ENCODE data around the gene HDDC2. TPM values are rescaled to one million over a fixed set of nuclear protein-coding genes. Genes with fewer than 3 reads are reported as not detected.

Gene HDDC2
- total RNA-seq, 2 donors from 2014 or later, result 51.5 to 74.4 TPM

DNA sequence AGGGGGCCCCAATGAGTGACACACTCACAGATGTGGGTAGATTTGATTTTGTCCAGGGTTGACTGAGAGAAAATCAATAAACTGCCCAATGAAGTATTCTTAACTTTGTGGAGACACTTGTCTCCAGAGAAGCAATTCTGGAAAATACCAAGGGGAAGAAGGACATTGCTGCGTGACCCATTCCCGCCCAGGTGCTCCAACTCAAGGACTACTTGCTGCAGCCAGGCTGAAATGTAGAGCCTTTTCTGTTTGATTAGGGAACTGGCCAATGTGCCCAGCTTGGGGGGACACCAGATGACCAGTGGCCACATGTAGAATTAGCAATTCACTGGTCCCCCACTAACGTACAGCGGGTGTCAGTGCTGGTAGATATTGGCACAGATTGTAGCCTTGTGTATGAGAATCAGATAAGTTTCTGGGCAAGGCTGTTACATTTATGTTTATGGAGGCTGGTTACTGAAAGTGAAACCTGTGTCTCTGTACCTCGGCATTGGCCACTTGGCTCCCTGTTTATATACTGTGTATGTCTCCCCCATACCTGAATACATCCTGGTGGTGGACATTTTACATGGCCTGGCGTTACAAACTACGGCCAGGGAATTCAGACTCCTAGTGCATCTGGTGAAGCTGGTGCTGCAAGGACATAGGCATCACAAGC is 32.3 kb downstream of the HDDC2 start:
- Mint-ChIP-seq H3K4me1 (no peaks in the 10 kb centered on the region), H3K27me3 (no peaks in the 10 kb centered on the region)
- no peak for ATAC-seq (replicated peaks)

DNA sequence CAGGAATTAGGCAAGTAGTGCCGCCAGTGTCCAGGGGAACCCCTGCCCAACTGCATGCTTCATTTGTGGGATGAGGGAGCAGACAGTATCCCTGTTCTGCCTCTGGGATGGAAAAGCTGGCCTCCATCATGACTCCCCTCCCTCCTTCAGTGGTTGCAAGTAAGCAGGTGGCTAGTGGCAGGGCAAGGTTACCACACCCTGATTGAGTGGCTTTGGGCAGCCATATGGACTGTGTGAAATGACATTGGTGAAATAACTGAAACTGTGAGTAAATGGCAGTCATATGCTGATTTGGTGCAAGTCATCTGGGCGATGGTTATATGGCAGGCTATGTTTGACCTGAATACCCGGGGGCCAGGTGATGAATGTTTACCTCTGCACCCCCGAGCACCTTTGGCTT is 33.0 kb downstream of the HDDC2 start:
- peak; percentile 21 for ATAC-seq (replicated peaks)
- Mint-ChIP-seq H3K27me3 (no peaks in the 10 kb centered on the region), H3K9me3 (no peaks in the 10 kb centered on the region), H3K36me3 (ENCODE audit: low read depth) (peaks cover 11% of the 10 kb centered on the region), H3K27ac (no peak overlapping the region), H3K4me3 (no peak overlapping the region), H3K4me1 (no peaks in the 10 kb centered on the region)

More for the DNA sequence above, 32.3 kb downstream of the HDDC2 start:
- Mint-ChIP-seq H3K27ac (no peak overlapping the region), H3K36me3 (ENCODE audit: low read depth) (peaks cover 18% of the 10 kb centered on the region), H3K9me3 (no peaks in the 10 kb centered on the region), H3K4me3 (no peak overlapping the region)

DNA sequence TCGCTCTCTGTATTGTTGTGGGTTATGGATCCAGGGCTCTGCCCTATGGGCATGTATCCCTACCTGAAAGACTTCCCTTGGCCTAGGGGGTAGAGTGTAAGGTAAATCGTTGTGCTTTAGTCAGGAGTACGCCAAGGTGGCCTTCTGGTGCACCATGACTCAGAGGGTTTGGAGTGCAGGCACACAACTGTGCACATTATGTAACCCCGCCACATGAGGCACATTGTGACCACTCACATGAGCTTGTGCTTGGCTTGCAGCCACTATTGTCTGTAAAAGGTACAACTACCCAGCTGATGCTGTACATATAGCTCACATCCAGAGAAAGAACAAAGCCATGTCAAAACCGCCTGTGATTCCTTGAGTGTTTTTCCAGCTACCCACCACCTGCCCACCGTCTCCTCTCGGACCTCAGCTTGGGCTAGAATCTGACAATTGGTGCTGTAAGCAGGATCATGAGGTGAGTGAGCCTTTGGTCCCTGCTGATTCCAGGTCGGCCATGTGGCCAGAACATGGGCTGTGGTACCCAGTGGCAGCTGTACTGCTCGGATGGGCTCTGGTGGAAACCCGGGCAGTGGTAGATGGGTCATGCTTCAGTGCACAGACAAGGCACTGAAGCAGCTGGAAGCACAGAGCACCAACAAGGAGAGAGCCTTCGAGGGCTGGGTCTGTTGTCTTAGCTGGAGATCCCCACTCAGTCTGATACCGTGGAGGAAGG is 33.8 kb downstream of the HDDC2 start:
- no peak for ATAC-seq (replicated peaks)

DNA sequence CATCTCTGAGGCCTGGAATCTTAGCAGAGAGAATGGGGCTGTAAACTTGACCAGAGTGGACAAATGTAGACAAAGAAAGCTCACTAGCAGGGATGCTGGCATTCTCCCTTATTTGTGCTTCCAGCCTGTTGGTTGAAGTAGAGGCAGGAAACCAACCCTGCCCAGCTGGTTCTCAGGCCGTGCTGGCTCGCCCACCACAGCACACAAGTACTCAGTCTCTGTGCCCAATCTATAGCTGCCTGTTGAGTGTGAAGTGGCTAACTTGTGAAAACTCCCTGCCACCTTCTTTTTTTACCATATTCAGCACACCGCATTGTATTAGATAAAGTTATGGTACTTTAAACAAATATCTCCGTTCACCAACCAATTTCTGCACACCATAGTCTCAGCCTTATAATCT is 37.3 kb downstream of the HDDC2 start:
- Mint-ChIP-seq H3K9me3 (no peaks in the 10 kb centered on the region), H3K27ac (no peak overlapping the region), H3K36me3 (ENCODE audit: low read depth) (no peaks in the 10 kb centered on the region), H3K27me3 (no peaks in the 10 kb centered on the region), H3K4me1 (no peaks in the 10 kb centered on the region), H3K4me3 (no peak overlapping the region)
- ATAC-seq (replicated peaks), result no peak

More for the DNA sequence above, 33.8 kb downstream of the HDDC2 start:
- Mint-ChIP-seq H3K27ac (no peak overlapping the region), H3K4me3 (no peak overlapping the region), H3K9me3 (no peaks in the 10 kb centered on the region), H3K36me3 (ENCODE audit: low read depth) (peaks cover 3% of the 10 kb centered on the region), H3K4me1 (no peaks in the 10 kb centered on the region), H3K27me3 (no peaks in the 10 kb centered on the region)

DNA sequence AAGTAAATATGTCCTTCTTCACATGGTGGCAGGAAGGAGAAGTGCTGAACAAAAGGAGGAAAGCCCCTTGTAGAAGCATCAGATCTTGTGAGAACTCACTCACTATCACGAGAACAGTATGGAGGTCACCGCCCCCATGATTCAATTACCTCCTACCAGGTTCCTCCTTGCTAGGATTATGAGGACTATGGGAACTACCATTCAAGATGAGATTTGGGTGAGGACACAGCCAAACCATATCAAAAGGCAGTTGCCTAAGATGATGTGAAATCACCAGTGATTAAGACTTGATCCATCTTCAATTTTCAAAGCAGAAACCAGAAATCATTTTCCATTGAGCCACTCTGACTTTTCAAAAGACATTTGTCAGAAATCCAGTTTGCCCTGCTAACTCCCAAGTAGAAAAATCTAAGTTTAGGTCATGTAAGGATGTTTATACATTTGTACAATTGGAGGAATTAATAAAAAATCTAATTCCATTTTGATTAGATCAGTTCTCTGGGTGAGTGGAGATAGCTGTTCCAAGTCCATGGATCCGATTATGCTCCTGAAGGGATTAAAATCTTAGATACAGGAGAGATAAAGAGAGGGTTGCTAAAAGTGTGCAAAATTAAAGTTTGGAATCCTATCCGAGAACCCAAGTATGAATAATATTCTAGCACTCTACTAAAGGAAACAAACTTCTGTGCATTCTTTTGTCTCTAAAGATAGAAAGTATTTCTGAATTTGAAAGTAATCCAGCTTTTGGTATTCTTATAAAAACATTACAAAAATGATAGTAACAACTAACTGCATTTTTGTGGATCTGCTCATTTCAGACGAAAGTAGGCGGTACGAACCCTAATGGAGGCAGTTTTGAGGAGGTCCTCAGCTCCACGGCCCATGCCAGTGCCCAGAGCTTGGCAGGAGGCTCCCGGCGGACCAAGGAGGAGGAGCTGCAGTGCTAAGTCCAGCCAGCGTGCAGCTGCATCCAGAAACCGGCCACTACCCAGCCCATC is 39.5 kb downstream of the HDDC2 start:
- Mint-ChIP-seq H3K27ac (no peak overlapping the region), H3K27me3 (no peaks in the 10 kb centered on the region), H3K4me3 (no peak overlapping the region), H3K36me3 (ENCODE audit: low read depth) (no peaks in the 10 kb centered on the region), H3K4me1 (no peaks in the 10 kb centered on the region), H3K9me3 (no peaks in the 10 kb centered on the region)
- ATAC-seq (replicated peaks), result no peak

DNA sequence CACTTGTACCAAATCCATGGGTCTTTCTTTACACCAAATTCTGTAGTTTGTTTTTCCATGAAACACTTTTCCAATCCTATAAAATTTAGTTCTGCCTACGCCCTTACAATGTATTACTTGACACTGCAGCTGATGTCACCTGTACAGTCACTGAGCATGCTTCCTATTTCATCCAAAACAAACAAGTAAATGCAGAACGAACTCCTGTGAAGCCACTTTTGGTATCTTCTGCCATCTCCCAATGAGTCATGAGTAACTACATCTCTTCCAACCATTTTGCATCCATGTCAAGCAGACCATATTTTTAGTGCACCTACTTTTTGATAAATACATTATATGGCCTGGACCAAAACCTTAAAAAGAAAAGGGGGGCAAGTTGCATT is 42.4 kb downstream of the HDDC2 start:
- H3K36me3 Mint-ChIP-seq (ENCODE audit: low read depth), result no peaks in the 10 kb centered on the region
- H3K27me3 Mint-ChIP-seq, result no peaks in the 10 kb centered on the region
- no peaks in the 10 kb centered on the region for H3K9me3 Mint-ChIP-seq
- H3K4me3 Mint-ChIP-seq, result no peak overlapping the region
- H3K4me1 Mint-ChIP-seq, result no peaks in the 10 kb centered on the region
- ATAC-seq (replicated peaks), result no peak
- H3K27ac Mint-ChIP-seq, result no peak overlapping the region

DNA sequence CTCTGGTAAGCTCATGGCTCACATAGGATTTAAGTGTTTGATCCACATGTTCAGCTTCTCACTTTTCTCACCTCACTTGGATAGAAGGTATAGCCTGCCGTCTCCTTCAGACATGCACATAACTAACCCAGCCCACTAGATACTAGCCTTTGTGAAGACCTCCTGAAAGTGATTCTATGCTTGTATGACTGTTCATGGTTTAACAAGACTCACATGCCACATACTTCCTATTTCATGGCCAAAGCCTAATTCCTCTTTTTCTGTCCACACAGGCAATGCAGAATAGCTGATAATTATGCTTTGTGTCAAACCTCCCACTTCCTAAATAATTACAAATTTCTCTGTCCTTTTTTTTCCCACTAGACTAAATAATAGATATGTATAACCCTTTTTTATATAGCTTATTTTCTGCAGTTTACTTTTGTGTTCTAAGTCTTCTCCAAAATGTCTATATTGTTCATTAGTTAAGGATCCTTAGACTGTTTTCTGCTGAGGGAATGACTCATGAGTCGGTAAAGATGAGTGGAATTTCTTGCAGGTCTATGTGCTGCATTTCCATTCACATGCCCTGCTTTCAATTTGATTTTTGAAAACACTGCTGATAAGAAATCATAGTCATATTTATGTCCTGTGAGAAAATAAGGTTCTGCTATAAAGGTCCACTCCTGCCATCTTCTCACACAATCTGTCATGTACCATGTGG is 43.0 kb downstream of the HDDC2 start:
- H3K4me3 Mint-ChIP-seq, result no peak overlapping the region
- H3K4me1 Mint-ChIP-seq, result no peaks in the 10 kb centered on the region
- no peaks in the 10 kb centered on the region for H3K9me3 Mint-ChIP-seq
- H3K27me3 Mint-ChIP-seq, result no peaks in the 10 kb centered on the region
- H3K36me3 Mint-ChIP-seq (ENCODE audit: low read depth), result no peaks in the 10 kb centered on the region
- H3K27ac Mint-ChIP-seq, result no peak overlapping the region
- ATAC-seq (replicated peaks), result no peak

DNA sequence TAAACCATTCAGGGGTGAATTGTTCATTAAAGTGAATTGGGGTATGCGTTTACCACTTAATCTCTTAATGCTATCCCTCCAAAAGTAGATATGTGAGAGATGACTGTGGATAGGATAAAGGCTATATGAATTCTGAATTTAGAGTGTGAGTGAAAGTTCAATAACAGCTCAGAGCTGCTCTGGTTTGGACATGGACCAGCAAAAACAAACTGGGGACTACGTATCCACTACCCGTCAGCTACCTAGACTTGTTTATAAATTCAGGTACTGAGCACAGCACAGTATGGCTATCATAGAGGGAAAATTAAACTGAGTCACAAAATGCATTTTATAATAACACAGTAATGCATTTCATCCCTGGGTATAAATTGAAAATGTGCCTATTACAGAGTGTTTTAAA is 44.4 kb downstream of the HDDC2 start:
- Mint-ChIP-seq H3K4me1 (no peaks in the 10 kb centered on the region), H3K36me3 (ENCODE audit: low read depth) (no peaks in the 10 kb centered on the region), H3K4me3 (no peak overlapping the region), H3K9me3 (no peaks in the 10 kb centered on the region), H3K27me3 (no peaks in the 10 kb centered on the region), H3K27ac (no peak overlapping the region)
- no peak for ATAC-seq (replicated peaks)

DNA sequence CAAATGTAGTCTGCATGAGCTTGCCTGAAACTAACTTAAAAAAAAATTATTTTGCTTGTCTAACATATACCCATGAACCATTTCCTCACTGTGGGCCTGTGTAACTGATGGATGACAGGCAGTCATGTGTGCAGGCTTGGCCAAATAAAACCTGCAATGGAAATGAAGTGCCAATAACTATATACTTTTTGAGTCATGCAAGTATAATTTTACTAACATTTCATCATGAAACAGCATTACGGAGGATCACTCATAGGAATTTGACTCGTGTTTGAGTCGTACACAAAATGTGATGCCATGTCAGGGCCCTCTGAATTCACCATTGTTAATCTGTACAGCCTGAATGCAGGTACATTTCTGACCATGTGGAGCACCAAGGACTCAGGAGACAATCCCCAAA is 46.6 kb downstream of the HDDC2 start:
- no peak overlapping the region for H3K4me3 Mint-ChIP-seq
- H3K27me3 Mint-ChIP-seq, result no peaks in the 10 kb centered on the region
- H3K9me3 Mint-ChIP-seq, result no peaks in the 10 kb centered on the region
- H3K4me1 Mint-ChIP-seq, result no peaks in the 10 kb centered on the region
- H3K27ac Mint-ChIP-seq, result no peak overlapping the region
- H3K36me3 Mint-ChIP-seq (ENCODE audit: low read depth), result no peaks in the 10 kb centered on the region
- no peak for ATAC-seq (replicated peaks)

DNA sequence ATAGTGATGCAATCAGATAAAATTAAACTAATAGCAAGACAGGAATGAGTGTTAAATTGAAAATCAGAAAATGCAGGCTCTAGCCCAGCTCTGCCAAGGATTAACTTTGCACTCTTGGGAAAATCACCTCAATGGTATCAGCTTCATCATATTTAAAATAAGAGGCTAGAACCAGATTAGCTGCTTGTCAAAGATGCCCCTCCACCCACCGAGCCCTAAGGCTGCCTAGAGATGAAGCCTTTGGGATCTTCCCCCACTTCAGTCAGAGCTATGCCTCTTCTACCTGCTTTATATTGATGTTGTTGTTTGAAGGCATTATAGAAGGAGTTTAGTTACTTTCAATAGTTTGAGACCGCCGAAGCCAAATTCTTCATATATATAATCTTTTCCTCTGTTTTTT is 47.4 kb downstream of the HDDC2 start:
- no peak overlapping the region for H3K27ac Mint-ChIP-seq
- H3K4me1 Mint-ChIP-seq, result no peaks in the 10 kb centered on the region
- H3K36me3 Mint-ChIP-seq (ENCODE audit: low read depth), result no peaks in the 10 kb centered on the region
- no peaks in the 10 kb centered on the region for H3K9me3 Mint-ChIP-seq
- H3K27me3 Mint-ChIP-seq, result no peaks in the 10 kb centered on the region
- H3K4me3 Mint-ChIP-seq, result no peak overlapping the region
- ATAC-seq (replicated peaks), result no peak

DNA sequence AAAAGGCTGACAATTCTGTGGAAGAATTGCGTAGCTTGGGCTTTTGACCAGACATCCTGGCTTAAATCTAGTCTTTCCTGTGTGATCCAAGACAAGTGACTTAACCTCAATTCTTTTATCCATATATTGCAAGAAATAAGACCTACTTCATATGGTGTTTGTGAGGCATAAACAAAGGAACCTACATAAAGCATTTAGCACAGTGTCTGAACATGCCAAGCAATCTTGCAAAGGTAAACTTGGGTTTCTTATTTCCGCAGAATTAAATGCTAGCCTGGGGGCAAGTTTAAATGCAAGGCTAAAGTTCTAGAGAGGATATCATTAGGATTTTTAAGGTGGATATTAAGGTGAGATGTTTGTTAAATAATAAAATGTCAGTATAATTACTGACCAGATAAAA is 47.9 kb downstream of the HDDC2 start:
- no peaks in the 10 kb centered on the region for H3K36me3 Mint-ChIP-seq (ENCODE audit: low read depth)
- no peak for ATAC-seq (replicated peaks)
- H3K27me3 Mint-ChIP-seq, result no peaks in the 10 kb centered on the region
- H3K9me3 Mint-ChIP-seq, result no peaks in the 10 kb centered on the region
- no peak overlapping the region for H3K4me3 Mint-ChIP-seq
- H3K4me1 Mint-ChIP-seq, result no peaks in the 10 kb centered on the region
- H3K27ac Mint-ChIP-seq, result no peak overlapping the region

DNA sequence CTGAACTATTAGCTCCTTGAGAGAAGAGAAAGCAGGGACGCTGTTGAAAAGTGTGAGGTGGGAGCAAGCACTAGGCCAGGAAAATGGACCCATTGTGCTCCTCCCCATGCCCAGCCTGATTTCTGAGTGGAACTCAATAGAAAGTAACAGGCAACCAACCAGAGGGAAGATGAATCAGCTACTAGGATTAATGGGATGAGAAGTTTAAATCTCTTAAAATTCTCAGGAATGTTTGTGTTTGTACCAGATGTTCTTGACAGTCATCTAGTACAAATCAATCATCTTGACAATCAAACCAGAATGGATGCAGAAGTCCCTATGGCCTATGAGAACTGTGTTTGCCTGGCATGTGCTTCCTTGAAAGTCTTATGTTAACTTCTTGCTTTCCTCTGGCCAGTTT is 48.9 kb downstream of the HDDC2 start:
- H3K4me3 Mint-ChIP-seq, result no peak overlapping the region
- no peaks in the 10 kb centered on the region for H3K36me3 Mint-ChIP-seq (ENCODE audit: low read depth)
- peaks cover 3% of the 10 kb centered on the region for H3K27me3 Mint-ChIP-seq
- no peaks in the 10 kb centered on the region for H3K9me3 Mint-ChIP-seq
- ATAC-seq (replicated peaks), result no peak
- H3K4me1 Mint-ChIP-seq, result no peaks in the 10 kb centered on the region
- no peak overlapping the region for H3K27ac Mint-ChIP-seq

DNA sequence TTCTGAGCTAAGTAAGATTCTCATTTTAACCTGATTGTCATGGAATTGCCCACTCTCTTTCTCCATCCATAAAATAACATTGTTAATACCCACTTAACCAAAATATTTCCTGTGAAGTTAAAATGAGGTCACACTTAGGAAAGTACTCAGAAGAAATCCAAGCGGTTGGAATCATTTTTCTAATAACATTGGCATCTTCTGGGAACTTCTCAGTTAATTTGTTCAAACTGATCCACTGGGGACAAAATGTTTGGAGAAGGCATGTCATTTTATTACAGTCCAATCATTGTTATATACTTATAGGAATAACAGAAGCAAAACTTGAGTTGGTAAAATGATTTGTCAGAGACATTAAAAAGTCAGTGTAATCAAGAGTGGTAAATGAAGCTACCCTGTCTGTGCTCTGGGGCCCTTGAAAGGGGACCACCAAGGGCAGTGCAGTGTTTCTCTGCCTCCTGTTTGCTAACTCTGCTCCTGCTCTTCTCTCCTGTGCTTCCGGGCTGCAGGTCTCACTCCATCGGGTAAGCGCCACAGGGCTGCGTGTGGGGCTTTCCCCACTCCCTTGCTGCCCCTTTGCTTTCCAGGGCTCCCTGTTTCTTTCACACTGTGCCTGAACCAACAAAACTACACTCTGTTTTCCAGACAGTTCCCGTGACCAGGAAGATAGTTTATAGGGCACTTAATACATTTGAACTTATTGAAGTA is 50.1 kb downstream of the HDDC2 start:
- peak overlapping the region; percentile 22 for H3K4me3 Mint-ChIP-seq
- no peaks in the 10 kb centered on the region for H3K36me3 Mint-ChIP-seq (ENCODE audit: low read depth)
- ATAC-seq (replicated peaks), result peak; percentile 39
- H3K9me3 Mint-ChIP-seq, result no peaks in the 10 kb centered on the region
- peak overlapping the region; percentile 29 for H3K27ac Mint-ChIP-seq
- peaks cover 8% of the 10 kb centered on the region for H3K27me3 Mint-ChIP-seq
- no peaks in the 10 kb centered on the region for H3K4me1 Mint-ChIP-seq

DNA sequence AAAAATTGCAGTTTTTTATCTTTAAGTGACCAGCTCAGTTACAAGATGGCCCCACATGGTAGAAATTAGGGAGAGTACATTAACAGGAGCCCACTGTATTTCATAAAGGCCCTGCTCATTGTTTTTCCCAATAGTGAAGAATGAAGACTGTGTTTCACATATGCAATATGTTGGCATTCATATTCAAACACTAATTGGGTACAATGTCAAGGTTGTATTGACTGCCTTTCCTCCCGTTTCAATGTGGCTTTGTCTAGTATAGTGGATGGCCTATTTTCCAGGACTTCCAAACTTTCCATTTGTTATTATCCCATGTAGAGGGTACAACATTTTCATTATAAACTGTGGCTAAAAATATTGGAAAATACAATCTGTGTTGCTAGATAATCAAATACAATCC is 51.3 kb downstream of the HDDC2 start:
- Mint-ChIP-seq H3K27ac (no peak overlapping the region), H3K9me3 (no peaks in the 10 kb centered on the region), H3K36me3 (ENCODE audit: low read depth) (no peaks in the 10 kb centered on the region), H3K4me3 (no peak overlapping the region), H3K27me3 (peaks cover 11% of the 10 kb centered on the region), H3K4me1 (no peaks in the 10 kb centered on the region)
- no peak for ATAC-seq (replicated peaks)

Data from activated T-helper 17 cell treated with anti-CD3 and anti-CD28 coated beads, Interleukin-2, amount 50 U/mL, for 72 hours (primary cell).